Colon (tissue), 2 donors: ENCODE results near the gene THRA.

Experiments used
- FAIRE-seq: peaks from 2 replicates; lab custom pipeline; 2012; peaks lifted over from hg19 to GRCh38; lab: Jason Lieb, UNC
- donor health status: control.
- donor health status: control.

The THRA gene

GRCh38 chr17:40064971-40065768 is 2.4 kb downstream of the THRA start:
- FAIRE-seq, result no peak

DNA sequence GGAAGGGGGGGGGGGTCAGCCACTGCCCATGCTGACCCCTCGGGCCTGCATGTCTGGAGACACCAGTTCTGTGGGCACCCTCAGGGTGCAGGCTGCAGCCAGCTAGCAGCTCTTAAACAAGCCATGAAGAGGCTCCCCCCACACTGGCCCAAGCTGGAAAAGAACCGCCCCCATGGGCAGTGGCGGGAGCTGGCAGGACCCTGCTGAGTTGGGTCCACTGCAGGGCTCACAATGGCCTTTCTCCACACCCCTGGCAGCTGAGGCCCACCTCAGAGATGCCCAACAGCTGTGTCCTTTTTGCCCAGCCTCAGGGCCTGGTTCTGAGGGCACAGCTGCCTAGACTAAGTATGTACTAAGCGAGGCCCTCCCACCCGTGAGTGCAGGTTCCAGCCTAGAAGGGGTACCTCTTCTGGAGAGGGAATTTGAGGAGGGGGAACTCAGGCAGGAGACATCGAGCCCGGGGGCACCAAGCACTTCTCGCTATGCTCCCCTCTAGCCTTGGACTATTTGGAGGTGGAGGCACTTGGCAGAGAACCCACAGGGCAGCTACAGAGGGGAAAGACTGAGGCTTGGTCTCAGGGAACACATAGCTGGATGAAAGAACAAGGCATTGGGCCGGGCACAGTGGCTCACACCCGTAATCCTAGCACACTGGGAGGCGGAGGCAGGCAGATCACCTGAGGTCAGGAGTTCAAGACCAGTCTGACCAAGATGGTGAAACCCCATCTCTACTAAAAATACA is 3.2 kb downstream of the THRA start:
- no peak for FAIRE-seq

- FAIRE-seq, result no peak
Observed at GRCh38 chr17:40067710-40068109, 4.9 kb downstream of the THRA start.

GRCh38 chr17:40068129-40068581 is 5.4 kb downstream of the THRA start:
- no peak for FAIRE-seq

DNA sequence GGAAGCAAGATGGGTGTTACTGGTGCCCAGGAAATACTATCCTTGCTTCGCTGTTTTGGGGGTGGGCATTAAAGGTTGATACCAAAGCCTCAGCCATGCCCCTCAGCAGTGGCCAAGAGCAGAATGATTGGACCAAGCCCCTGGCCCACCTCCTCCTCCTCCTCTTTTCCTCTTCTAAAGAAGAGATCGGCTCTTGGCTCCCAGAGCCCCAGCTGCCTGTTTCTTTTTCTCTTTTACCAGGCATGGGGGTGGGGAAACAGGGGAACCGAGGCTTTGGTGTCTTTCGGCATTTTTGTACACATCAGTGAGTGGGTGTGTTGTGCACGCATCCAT is 5.8 kb downstream of the THRA start:
- FAIRE-seq, result no peak

- no peak for FAIRE-seq
Observed at GRCh38 chr17:40068917-40069750, 6.4 kb downstream of the THRA start.

DNA sequence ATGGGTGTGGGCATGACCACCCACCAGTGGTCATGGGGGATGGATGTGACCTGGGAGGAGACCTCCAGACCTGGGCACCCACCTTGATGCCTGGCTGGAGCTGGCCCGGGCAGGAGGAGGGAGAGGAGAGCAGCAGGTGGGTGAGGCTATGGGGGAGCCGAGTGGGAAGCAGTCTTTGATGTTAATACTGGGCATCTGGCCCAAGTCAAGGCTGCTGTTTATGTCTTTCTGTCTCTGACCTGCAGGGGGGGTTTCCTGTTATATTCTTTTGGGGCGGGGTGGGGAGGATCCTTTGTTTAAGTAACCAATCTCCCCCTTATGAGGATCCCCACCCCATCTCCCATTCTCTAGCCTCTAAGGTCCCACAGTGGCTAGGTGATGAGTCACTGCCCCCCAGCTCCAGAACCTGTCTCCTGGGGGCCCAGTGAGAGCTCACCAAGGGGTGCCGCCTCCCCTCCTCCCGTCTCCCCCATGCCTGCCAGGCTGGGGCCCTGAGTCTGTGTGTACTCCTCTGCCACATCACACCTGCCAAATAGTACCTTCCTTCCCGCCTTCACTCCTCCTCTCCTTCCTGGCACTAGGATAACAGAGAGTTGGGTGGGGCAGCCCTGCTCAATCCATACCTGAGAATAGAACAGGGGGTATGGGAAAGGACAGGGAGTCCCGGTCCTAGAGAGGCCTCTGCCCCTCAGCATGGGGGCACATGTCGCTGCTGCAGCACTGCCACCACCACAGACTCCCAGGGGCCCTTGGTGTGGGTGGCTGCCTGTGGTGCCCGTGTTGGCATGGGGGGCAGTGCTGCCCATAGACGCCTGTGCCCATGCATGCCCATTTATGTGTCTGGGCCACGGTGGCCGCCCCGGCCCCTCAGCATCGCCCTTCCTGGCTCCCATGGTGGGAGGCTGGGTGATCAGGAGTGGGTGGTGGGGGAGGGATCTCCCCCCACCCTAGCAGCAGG is 7.3 kb downstream of the THRA start:
- no peak for FAIRE-seq

DNA sequence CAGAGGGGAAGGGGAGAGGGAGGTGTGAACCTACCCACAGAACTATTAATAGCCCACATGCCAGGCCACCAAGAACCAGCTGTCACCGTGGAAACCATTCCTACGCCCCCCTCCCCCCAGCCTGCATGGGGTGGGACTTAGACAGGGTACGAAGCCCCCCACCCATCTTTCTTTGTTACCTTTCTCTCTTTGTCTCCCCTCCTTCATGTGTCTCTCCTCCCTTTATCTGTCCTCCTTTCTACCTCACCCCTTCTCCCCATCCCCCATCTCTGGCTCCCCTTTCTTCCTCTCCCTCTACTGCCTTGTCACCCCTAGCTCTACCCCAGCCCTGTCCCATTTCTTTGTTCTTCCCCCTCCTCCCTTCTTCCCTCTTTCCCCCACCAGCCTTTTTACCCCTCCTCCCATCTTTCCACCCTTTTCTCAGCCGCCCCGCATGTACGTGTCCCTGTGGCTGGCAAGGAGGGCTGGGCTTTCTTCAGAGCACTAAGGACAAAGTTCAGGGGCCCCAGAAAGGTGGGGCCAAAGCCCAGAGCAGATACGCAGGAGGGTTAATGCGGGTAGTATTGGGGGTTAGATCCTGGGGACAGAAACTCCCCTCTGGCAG is 8.0 kb downstream of the THRA start:
- FAIRE-seq, result no peak

GRCh38 chr17:40071313-40072039 is 8.7 kb downstream of the THRA start:
- FAIRE-seq, result no peak

- no peak for FAIRE-seq
Observed at GRCh38 chr17:40072040-40072734, 9.4 kb downstream of the THRA start.

- FAIRE-seq, result no peak
Observed at GRCh38 chr17:40072735-40073346, 10.1 kb downstream of the THRA start.

- FAIRE-seq, result no peak
Observed at GRCh38 chr17:40073454-40074174, 10.8 kb downstream of the THRA start.

DNA sequence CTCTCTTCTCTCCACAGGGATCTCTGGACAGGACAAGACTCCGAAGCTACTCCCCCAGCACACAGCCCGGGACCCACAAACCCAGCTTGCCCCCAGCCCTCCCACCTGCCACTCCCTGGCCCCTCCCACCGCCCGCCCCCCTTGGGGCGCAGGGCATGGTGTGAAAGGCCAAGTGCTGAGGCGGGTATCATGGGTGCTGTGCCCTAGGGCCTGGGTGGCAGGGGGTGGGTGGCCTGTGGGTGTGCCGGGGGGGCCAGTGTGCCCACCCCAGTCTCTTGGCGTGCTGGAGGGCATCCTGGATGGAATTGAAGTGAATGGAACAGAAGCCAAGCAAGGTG is 11.4 kb downstream of the THRA start:
- FAIRE-seq, result no peak

GRCh38 chr17:40074871-40075200 is 12.1 kb downstream of the THRA start:
- no peak for FAIRE-seq

DNA sequence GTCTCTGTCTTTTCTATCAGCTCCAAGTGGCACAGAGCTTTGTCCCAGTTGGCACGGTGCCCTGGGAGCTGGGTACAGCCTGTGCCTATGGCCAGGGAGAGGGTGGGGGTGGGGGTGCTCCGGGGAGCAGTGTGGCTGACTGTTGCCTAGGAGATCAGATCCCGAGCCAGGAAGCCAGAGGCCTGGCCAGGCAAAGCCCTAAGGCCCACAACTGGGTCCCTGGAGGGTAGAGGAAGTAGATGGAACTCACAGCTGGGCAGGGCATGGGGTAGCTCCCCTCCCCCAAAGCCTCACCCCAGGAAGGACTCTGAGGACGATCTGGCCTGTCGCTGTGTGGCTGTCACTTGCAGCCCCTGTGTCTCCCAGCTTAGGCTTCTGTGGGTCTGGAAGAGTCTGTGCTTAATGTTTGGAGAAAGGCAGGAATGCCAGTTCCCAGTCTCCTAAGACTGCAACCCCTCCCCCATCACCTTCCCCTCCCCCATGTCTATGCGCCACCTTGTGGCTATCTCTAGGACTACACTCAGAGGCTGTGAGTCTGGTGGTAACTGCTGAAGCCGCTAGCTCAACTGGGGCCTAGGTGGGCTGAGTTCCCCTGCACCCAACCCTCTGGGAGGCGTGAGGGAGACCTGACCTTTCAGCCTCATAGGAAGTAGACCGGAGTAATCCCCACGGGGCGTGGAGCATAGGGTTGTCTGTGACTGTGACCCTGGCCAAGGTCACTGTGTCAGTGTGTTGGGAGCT is 12.6 kb downstream of the THRA start:
- no peak for FAIRE-seq

- FAIRE-seq, result no peak
Observed at GRCh38 chr17:40075942-40076498, 13.3 kb downstream of the THRA start.

GRCh38 chr17:40076591-40076990 is 13.8 kb downstream of the THRA start:
- no peak for FAIRE-seq

DNA sequence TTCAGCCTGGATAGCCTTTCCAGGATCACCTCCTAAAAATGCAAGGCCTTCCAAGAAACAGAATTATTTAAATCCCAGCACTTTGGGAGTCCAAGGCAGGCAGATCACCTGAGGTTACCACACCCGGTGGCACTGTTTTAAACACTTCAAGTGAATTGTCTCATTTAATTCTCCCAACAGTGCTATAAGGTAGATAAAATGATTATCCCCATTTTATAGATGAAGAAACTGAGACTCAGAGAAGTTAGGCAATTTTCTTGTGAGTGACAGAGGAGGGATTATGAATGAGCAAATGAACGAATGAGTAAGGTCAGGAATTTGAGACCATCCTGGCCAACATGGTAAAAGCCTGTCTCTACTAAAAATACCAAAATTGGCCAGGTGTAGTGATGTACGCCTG is 16.8 kb downstream of the THRA start:
- FAIRE-seq, result no peak
